ENCODE results near the gene SMURF2.

The SMURF2 gene

GRCh38 chr17:64502021-64502420 lies 160.1 kb downstream of the SMURF2 start:
- DNase-seq = no peak

GRCh38 chr17:64500862-64501765 lies 161.0 kb downstream of the SMURF2 start:
- DNase-seq = no peak

DNA sequence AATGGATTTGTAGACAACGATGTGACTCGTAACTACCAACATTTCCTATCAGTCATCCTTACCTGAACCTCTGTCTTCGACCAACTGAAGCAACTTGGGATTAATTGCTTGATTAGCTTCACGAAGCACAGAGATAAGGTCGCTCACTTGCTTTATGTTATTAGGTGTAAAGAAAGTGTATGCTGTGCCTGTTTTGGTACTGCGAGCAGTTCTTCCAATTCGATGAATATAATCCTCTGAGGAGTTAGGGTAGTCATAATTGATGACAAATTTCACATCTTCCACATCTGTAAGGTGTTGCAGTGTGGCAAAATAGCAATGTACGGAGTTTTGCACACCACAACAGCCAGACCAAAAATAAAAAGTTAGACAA lies 161.6 kb downstream of the SMURF2 start:
- DNase-seq = no peak

DNA sequence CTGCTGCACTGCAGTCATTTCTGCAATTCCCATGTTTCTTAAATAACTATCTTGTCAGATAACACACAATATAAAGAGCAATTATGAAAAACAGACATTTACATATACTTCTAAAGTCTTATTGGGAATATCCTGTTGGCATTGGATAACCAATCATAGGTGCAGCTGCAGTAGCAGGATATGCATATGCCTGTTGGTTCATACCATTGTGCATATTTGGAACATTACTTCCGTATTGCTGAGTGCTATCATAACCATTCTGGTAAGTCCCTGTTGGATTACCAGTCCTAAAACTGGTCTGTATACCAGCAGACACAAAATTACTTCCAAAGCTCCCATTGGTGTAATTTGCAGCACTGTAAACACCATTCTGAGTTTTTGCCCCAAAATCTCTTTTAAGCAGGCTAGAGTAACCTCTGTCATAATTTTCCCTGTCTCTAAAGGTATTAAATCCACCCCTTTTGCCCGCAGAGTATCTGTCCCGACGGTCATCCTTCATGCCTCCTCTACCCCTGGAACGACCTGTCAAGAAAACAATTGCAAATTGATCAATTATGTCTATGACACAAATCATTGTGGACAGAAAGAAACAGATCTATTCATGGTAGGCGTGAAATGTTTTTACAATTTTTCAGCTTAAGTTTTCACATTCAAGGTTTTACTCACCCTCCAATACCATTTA lies 162.2 kb downstream of the SMURF2 start:
- DNase-seq = peak; percentile 39

GRCh38 chr17:64498308-64499203 lies 163.6 kb downstream of the SMURF2 start:
- no peak for DNase-seq

DNA sequence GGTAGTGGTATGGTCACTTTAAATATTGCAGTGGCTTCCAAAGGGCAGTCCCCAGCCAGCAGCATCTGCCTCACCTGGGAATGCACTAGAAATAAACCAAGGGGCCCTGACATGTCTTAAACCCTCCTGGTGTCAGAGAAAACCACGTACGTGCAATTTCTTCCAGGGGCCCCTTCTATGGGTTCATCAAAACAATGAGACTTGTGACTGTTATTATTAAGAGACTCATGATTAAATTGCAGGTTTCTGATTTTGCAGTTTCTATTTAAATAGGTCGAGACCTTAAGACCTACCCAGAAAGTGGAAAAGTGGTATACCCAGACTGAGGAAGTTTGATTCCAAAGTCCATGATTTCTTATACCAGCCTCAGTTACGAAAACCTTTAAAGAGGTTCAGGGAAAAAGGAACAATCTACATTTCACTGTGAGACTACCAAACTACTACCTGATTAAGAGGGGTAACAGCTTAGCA lies 164.5 kb downstream of the SMURF2 start:
- no peak for DNase-seq

GRCh38 chr17:64496786-64497564 lies 165.1 kb downstream of the SMURF2 start, which contains the start of gene POLG2:
Gene POLG2, minus strand, starts transcription at chr17:64497054. Its CDS starts 86 bp downstream, at chr17:64496968.
- DNase-seq = peak; percentile 92

GRCh38 chr17:64496348-64496785 lies 165.7 kb downstream of the SMURF2 start:
- no peak for DNase-seq

Data from fibroblast of skin of back (primary cell).